Measurements from ENCODE around the gene RRH.

RRH gene

GRCh38 chr4:109846395-109847098, 18.8 kb downstream of the RRH start:
- Histone ChIP-seq H2AFZ (ENCODE audit: low read depth, low read length) (no peak overlapping the region), H3K27me3 (ENCODE audit: insufficient read depth, low read length, poor library complexity) (no peaks in the 10 kb centered on the region), H3K9me3 (ENCODE audit: insufficient read depth, low read length, severe bottlenecking) (no peaks in the 10 kb centered on the region), H3K79me2 (ENCODE audit: insufficient read depth, low read length) (no peaks in the 10 kb centered on the region), H3K4me2 (ENCODE audit: insufficient read depth, low read length) (no peak overlapping the region), H4K20me1 (ENCODE audit: insufficient read depth, low read length) (no peaks in the 10 kb centered on the region), H3K4me3 (ENCODE audit: low read depth in 1 of 2, low read length in 2 of 2) (no peak overlapping the region), H3K4me1 (ENCODE audit: insufficient read depth, low read length) (no peaks in the 10 kb centered on the region), H3K9ac (ENCODE audit: low read depth, low read length) (no peak overlapping the region), H3K36me3 (ENCODE audit: insufficient read depth, low read length) (no peaks in the 10 kb centered on the region), H3K27ac (ENCODE audit: low read length) (no peak overlapping the region)
- no peak for ATAC-seq (ENCODE audit: insufficient read depth, low read depth)
- DNase-seq: no peak
- TF ChIP-seq CTCF (IDR thresholded peaks at IDR 0.05; ENCODE audit: borderline replicate concordance, extremely low read depth, low read length, poor library complexity, severe bottlenecking) (no peak), EZH2 (IDR thresholded peaks at IDR 0.05; ENCODE audit: borderline replicate concordance, low read depth, low read length, severe bottlenecking) (no peak)

- no peak within 1 kb of the TSS for H2AFZ ChIP-seq (ENCODE audit: low read depth, low read length)
- no peak within 1 kb of the TSS for H3K4me3 ChIP-seq (ENCODE audit: low read depth in 1 of 2, low read length in 2 of 2)
- no peak within 1 kb of the TSS for H3K4me2 ChIP-seq (ENCODE audit: insufficient read depth, low read length)
- DNase-seq (no peak), ATAC-seq (ENCODE audit: insufficient read depth, low read depth) (no peak)
- H4K20me1 ChIP-seq (ENCODE audit: insufficient read depth, low read length): no peaks in the 10 kb centered on the region
- no peak within 1 kb of the TSS for H3K27ac ChIP-seq (ENCODE audit: low read length)
- H3K4me1 ChIP-seq (ENCODE audit: insufficient read depth, low read length): no peaks in the 10 kb centered on the region
- no peaks in the 10 kb centered on the region for H3K79me2 ChIP-seq (ENCODE audit: insufficient read depth, low read length)
- H3K9ac ChIP-seq (ENCODE audit: low read depth, low read length): no peak within 1 kb of the TSS
- no peaks in the 10 kb centered on the region for H3K9me3 ChIP-seq (ENCODE audit: insufficient read depth, low read length, severe bottlenecking)
- no peaks in the 10 kb centered on the region for H3K36me3 ChIP-seq (ENCODE audit: insufficient read depth, low read length)
- TF ChIP-seq CTCF (IDR thresholded peaks at IDR 0.05; ENCODE audit: borderline replicate concordance, extremely low read depth, low read length, poor library complexity, severe bottlenecking) (no peak), EZH2 (IDR thresholded peaks at IDR 0.05; ENCODE audit: borderline replicate concordance, low read depth, low read length, severe bottlenecking) (no peak)
- no peaks in the 10 kb centered on the region for H3K27me3 ChIP-seq (ENCODE audit: insufficient read depth, low read length, poor library complexity)
Observed at GRCh38 chr4:109847896-109848442, 20.2 kb downstream of the RRH start, which contains the start of gene LRIT3. LRIT3 (plus strand) TSS chr4:109848107; CDS start chr4:109848202, 95 bp downstream.

- Histone ChIP-seq H3K9ac (ENCODE audit: low read depth, low read length) (no peak overlapping the region), H3K4me2 (ENCODE audit: insufficient read depth, low read length) (no peak overlapping the region), H3K27me3 (ENCODE audit: insufficient read depth, low read length, poor library complexity) (no peaks in the 10 kb centered on the region), H3K79me2 (ENCODE audit: insufficient read depth, low read length) (no peaks in the 10 kb centered on the region), H3K27ac (ENCODE audit: low read length) (no peak overlapping the region), H2AFZ (ENCODE audit: low read depth, low read length) (no peak overlapping the region), H3K4me1 (ENCODE audit: insufficient read depth, low read length) (no peaks in the 10 kb centered on the region), H3K36me3 (ENCODE audit: insufficient read depth, low read length) (no peaks in the 10 kb centered on the region), H4K20me1 (ENCODE audit: insufficient read depth, low read length) (no peaks in the 10 kb centered on the region), H3K4me3 (ENCODE audit: low read depth in 1 of 2, low read length in 2 of 2) (no peak overlapping the region), H3K9me3 (ENCODE audit: insufficient read depth, low read length, severe bottlenecking) (no peaks in the 10 kb centered on the region)
- TF ChIP-seq EZH2 (IDR thresholded peaks at IDR 0.05; ENCODE audit: borderline replicate concordance, low read depth, low read length, severe bottlenecking) (no peak), CTCF (IDR thresholded peaks at IDR 0.05; ENCODE audit: borderline replicate concordance, extremely low read depth, low read length, poor library complexity, severe bottlenecking) (no peak)
- ATAC-seq (ENCODE audit: insufficient read depth, low read depth) (no peak), DNase-seq (no peak)
Observed at GRCh38 chr4:109848501-109848900, 20.7 kb downstream of the RRH start.
